HG03378 (cell line): ENCODE data around the gene AGO3.

ENCODE experiments used
- ATAC-seq: cut with Tn5 transposase; IDR thresholded peaks from one replicate; pipeline ENCODE4 v1.9.1; 2021; ENCODE audit warnings: mild to moderate bottlenecking, moderate library complexity; ENCODE audit not compliant: unreplicated experiment

Gene AGO3

DNA sequence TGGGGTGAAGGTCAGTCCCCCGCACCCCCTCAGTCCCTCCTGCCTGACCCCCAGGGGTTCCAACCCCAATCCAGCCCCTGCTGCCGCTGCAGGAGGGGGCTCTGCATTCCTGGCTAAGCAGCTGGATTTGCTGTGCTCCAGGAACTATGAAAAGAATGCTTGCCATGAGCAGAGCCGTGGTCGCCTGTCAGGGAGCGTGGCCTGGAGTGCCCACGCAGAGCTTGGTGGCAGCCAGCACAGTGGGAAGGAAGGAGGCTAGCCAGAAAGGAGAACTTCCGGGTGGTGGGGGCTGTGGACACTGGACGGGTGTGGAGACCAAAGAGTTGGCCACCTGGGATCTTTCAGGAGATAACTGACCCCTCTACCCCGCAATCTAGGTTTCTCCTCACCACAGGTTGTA, 188.6 kb downstream of the AGO3 start:
- ATAC-seq, result no peak
